RWPE2 (cell line): Measurements from ENCODE around the gene AIFM1.

ENCODE experiments used
- ATAC-seq: fragments of 200-7000 bp; cut with Tn5 transposase; 3 replicates; pipeline ENCODE4 v1.9.1; 2021; ENCODE audit warnings: low read depth
- DNase-seq: peaks from one replicate; pipeline ENCODE4 v3.0.0-alpha.2; 2020; ENCODE audit warnings: low spot score
- H3K27ac ChIP-seq: fragments of 450-650 bp; 2 replicates; pipeline ENCODE4 v1.5.1; 2017; ENCODE audit warnings: mild to moderate bottlenecking; ENCODE audit not compliant: poor library complexity, severe bottlenecking
- H3K27me3 ChIP-seq: fragments of 250-450 bp; sonication (Bioruptor Pico); 2 replicates; pipeline ENCODE4 v1.5.1; 2021; ENCODE audit warnings: mild to moderate bottlenecking, moderate library complexity; ENCODE audit not compliant: insufficient read depth, poor library complexity, severe bottlenecking
- H3K36me3 ChIP-seq: fragments of 250-450 bp; sonication (Bioruptor Pico); 2 replicates; pipeline ENCODE4 v1.5.1; 2020; ENCODE audit warnings: low read depth, mild to moderate bottlenecking, moderate library complexity
- H3K4me1 ChIP-seq: fragments of 250-450 bp; sonication (Bioruptor Pico); 2 replicates; pipeline ENCODE4 v1.5.1; 2021; ENCODE audit warnings: mild to moderate bottlenecking, moderate library complexity; ENCODE audit not compliant: insufficient read depth, poor library complexity, severe bottlenecking
- H3K4me3 ChIP-seq: fragments of 250-450 bp; sonication (Bioruptor Pico); 2 replicates; pipeline ENCODE4 v1.5.1; 2021; ENCODE audit warnings: mild to moderate bottlenecking, moderate library complexity; ENCODE audit not compliant: severe bottlenecking
- H3K9me3 ChIP-seq: fragments of 250-450 bp; sonication (Bioruptor Pico); 2 replicates; pipeline ENCODE4 v1.5.1; 2021; ENCODE audit warnings: mild to moderate bottlenecking, moderate library complexity; ENCODE audit not compliant: severe bottlenecking
- CTCF ChIP-seq: fragments of 450-650 bp; IDR thresholded peaks from one replicate; pipeline ENCODE4 v1.5.1; 2017; ENCODE audit warnings: mild to moderate bottlenecking, moderate library complexity; ENCODE audit not compliant: poor library complexity, severe bottlenecking

The AIFM1 gene

GRCh38 chrX:130079824-130080406 lies 85.7 kb downstream of the AIFM1 start:
- no peaks in the 10 kb centered on the region for H3K9me3 ChIP-seq

More at GRCh38 chrX:130079824-130080406, 85.7 kb downstream of the AIFM1 start:
- Histone ChIP-seq H3K27me3 (no peaks in the 10 kb centered on the region), H3K36me3 (0 out of 2 replicates have a peak, but pooled peaks cover 5% of the 10 kb centered on the region), H3K4me1 (no peaks in the 10 kb centered on the region), H3K27ac (no peak overlapping the region), H3K4me3 (no peak overlapping the region)
- peak; percentile 73 for ATAC-seq
- no peak for DNase-seq
- peak; percentile 70 for TF ChIP-seq CTCF
